ENCODE results near the gene SNTG2.

DNA sequence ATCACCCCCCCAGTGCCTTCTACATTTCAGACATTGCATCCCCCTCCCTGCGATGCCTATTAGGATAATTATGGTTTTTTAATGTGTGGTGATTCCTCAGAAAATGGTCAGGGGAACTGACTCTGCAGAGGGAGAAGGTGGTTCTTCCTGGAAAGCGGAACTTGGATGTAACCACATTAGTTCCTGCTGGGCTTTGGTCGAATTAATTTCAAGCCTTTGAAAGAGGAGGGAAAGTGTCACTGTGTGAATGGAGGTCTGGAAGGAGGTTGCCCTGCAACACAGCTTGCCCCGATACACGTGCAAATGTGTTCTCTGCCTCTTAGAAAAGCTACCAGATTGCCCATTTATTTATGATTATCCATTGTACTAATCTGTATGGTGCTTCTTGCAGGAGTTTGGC, 399.5 kb downstream of the SNTG2 start:
- TF ChIP-seq POLR2AphosphoS5 (IDR thresholded peaks at IDR 0.05): no peak
- TF ChIP-seq, protein P1, sequence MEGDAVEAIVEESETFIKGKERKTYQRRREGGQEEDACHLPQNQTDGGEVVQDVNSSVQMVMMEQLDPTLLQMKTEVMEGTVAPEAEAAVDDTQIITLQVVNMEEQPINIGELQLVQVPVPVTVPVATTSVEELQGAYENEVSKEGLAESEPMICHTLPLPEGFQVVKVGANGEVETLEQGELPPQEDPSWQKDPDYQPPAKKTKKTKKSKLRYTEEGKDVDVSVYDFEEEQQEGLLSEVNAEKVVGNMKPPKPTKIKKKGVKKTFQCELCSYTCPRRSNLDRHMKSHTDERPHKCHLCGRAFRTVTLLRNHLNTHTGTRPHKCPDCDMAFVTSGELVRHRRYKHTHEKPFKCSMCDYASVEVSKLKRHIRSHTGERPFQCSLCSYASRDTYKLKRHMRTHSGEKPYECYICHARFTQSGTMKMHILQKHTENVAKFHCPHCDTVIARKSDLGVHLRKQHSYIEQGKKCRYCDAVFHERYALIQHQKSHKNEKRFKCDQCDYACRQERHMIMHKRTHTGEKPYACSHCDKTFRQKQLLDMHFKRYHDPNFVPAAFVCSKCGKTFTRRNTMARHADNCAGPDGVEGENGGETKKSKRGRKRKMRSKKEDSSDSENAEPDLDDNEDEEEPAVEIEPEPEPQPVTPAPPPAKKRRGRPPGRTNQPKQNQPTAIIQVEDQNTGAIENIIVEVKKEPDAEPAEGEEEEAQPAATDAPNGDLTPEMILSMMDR (IDR thresholded peaks at IDR 0.05): no peak
- TF ChIP-seq EP300 (IDR thresholded peaks at IDR 0.05): no peak

Measured in esophagus muscularis mucosa (tissue), 4 donors.